Right lobe of liver (tissue), 6 donors: Measurements from ENCODE around the gene CROCC2. TPM values are rescaled to one million over a fixed set of nuclear protein-coding genes. Genes with fewer than 3 reads are reported as not detected.
A peak's percentile ranks its signal among the peaks of the same experiment; 100 is the strongest.

Experiments used
- ATAC-seq, 4 donors: fragments of 200-7000 bp; cut with Tn5 transposase; one replicate each; pipeline ENCODE4 v1.9.1; 2020; ENCODE audit warnings: mild to moderate bottlenecking in 4 of 4, moderate library complexity in 4 of 4
- DNase-seq, 3 donors: peaks; one replicate each; pipeline ENCODE4 v3.0.0-alpha.2; 2020
- H3K27ac ChIP-seq, 3 donors: fragments of 200-600 bp; one replicate each; pipeline ENCODE4 v1.8.0; 2022
- H3K27me3 ChIP-seq, 2 donors: fragments of 200-600 bp; one replicate each; pipeline ENCODE4 v1.8.0; 2022
- H3K36me3 ChIP-seq, 4 donors: fragments of 200-600 bp; sonication (generic) in 1 of 4; one replicate each; pipeline versions ENCODE4 v1.5.1 to v1.8.0; 2017 to 2022; ENCODE audit warnings: control low read depth in 1 of 4
- H3K4me1 ChIP-seq, 4 donors: fragments of 200-600 bp; sonication (generic) in 1 of 4; one replicate each; pipeline versions ENCODE4 v1.5.1 to v1.8.0; 2017 to 2022; ENCODE audit warnings: control low read depth in 1 of 4
- H3K4me3 ChIP-seq, 3 donors: fragments of 200-600 bp; one replicate each; pipeline ENCODE4 v1.8.0; 2022
- H3K9me3 ChIP-seq, 4 donors: fragments of 200-600 bp; sonication (generic) in 1 of 4; one replicate each; pipeline versions ENCODE4 v1.5.1 to v1.8.0; 2017 to 2022; ENCODE audit warnings: control low read depth in 1 of 4
- CTCF ChIP-seq, 4 donors: fragments of 200-600 bp in 3 of 4; fragments of 450-650 bp in 1 of 4; IDR thresholded peaks; one replicate each; pipeline versions ENCODE4 v1.5.1 to v1.8.0; 2016 to 2022; ENCODE audit warnings: antibody characterized with exemption in 4 of 4, mild to moderate bottlenecking in 2 of 4
- POLR2A ChIP-seq: fragments of 450-650 bp; IDR thresholded peaks from one replicate; pipeline ENCODE4 v1.6.1; 2017; ENCODE audit warnings: antibody characterized with exemption, mild to moderate bottlenecking
- WGBS: methylation state at CpG from one replicate; pipeline ENCODE4 v1.1.6; 2018; ENCODE audit warnings: low coverage, low lambda C conversion rate; ENCODE audit not compliant: insufficient coverage; ENCODE audit errors: missing lambda C conversion rate; 5-methylcytosine and 5-hydroxymethylcytosine counted together
- intact Hi-C, 2 donors: fragments of 100-400 bp; cut with DNase I; formaldehyde crosslinking; loops; one replicate each; pipeline versions ENCODE4 v1.11.2 to v1.14.1; 2022
- total RNA-seq, 6 experiments: library from RNA; depleted of rRNA in 2 of 6; stranded (reverse); fragments of >200 nt in 2 of 6; fragmentation: NEBNext Ultra II Directional in 3 of 6; extraction: Animal tissue kit (Norgen Biotek cat#: 25700) in 3 of 6; gene quantifications; one replicate each; pipeline versions ENCODE4 v1.1.0 to v1.2.4, GENCODE V29; 2016 to 2023
- donor health status: DM: no; HTN: yes; CAD: no.
- donor health status: DM: no; HTN: no; CAD: no.
- donor health status: DM: no; HTN: no; CAD: no.
- donor health status: DM: no; HTN: yes; CAD: no.
- donor health status: DM: no; HTN: yes; CAD: no.

The CROCC2 gene
- total RNA-seq, 6 experiments from 2014 or later, result 0.06 to 0.15 (median 0.12) TPM; not detected in 1

GRCh38 chr2:240926516-240927389 lies 20.6 kb downstream of the CROCC2 start:
- intact Hi-C loops, result no loop called here
- H3K4me1 ChIP-seq, result no peaks in the 10 kb centered on the region
- no peak overlapping the region for H3K27ac ChIP-seq
- peak in 1 of 4 donors; percentile 18 for ATAC-seq
- peak in 2 of 3 donors; percentile 18 to 28 for DNase-seq
- no peak overlapping the region for H3K4me3 ChIP-seq
- H3K27me3 ChIP-seq, result no peaks in the 10 kb centered on the region
- H3K9me3 ChIP-seq, result no peaks in the 10 kb centered on the region
- no peaks in the 10 kb centered on the region for H3K36me3 ChIP-seq
- TF ChIP-seq CTCF (IDR thresholded peaks at IDR 0.05), result no peak
- no peak for TF ChIP-seq POLR2A
- WGBS, result 52% methylated on average over 17 of the region's 38 CpGs

GRCh38 chr2:240927390-240927781 lies 21.2 kb downstream of the CROCC2 start:
- Histone ChIP-seq H3K36me3 (no peaks in the 10 kb centered on the region), H3K9me3 (no peaks in the 10 kb centered on the region), H3K27ac (no peak overlapping the region), H3K4me3 (no peak overlapping the region), H3K27me3 (no peaks in the 10 kb centered on the region), H3K4me1 (no peaks in the 10 kb centered on the region)
- no peak for DNase-seq
- ATAC-seq, result no peak
- intact Hi-C loops, result no loop called here
- 85% methylated on average over 7 of the region's 7 CpGs for WGBS
- TF ChIP-seq POLR2A, result no peak
- no peak for TF ChIP-seq CTCF (IDR thresholded peaks at IDR 0.05)

DNA sequence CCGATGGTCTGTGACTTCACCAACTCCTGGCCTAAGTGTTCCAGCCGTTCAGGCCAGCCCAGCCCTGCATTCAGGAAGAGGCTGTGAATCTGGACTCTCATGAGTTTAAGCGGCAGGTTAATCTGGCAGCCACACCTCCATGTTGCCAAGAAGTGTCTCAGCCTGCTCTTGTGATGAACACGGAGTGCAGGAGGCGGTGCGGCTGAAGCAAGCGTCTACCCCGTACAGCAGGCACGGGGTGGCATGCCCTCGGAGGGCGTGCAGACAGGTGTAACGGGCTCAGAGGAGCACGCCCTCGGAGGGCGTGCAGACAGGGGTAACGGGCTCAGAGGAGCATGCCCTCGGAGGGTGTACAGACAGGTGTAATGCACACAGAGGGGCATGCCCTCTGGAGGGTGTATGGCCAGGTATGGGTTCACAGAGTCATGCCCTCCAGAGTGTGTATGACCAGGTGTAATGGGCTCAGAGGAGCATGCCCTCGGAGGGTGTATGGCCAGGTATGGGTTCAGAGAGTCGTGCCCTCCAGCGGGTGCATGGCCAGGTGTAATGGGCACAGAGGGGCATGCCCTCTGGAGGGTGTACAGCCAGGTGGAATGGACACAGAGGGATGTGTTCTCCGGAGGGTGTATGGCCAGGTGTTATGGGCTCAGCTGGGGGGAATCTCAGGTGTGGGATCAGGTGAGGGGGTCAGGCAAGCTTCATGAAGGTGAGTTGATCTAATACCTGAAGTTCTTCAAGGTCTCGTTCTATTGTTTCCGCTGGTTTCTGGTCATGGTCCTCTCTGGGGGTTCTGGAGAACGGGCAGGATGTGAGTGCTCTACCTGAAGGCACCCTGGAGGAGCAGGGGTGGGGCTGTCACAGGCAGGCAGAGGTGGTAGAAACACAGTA lies 22.6 kb downstream of the CROCC2 start:
- no peaks in the 10 kb centered on the region for H3K9me3 ChIP-seq
- ATAC-seq, result no peak
- WGBS, result 79% methylated on average over 9 of the region's 24 CpGs
- no peak overlapping the region for H3K4me3 ChIP-seq
- intact Hi-C loops, result no loop called here
- H3K36me3 ChIP-seq, result no peaks in the 10 kb centered on the region
- no peaks in the 10 kb centered on the region for H3K27me3 ChIP-seq
- H3K27ac ChIP-seq, result no peak overlapping the region
- TF ChIP-seq CTCF (IDR thresholded peaks at IDR 0.05), result no peak
- TF ChIP-seq POLR2A, result no peak
- no peaks in the 10 kb centered on the region for H3K4me1 ChIP-seq
- DNase-seq, result no peak

- no peaks in the 10 kb centered on the region for H3K9me3 ChIP-seq
- H3K4me1 ChIP-seq, result no peaks in the 10 kb centered on the region
- no peak overlapping the region for H3K4me3 ChIP-seq
- H3K36me3 ChIP-seq, result no peaks in the 10 kb centered on the region
- no peak overlapping the region for H3K27ac ChIP-seq
- ATAC-seq (no peak), DNase-seq (peak in 2 of 3 donors; percentile 23)
- H3K27me3 ChIP-seq, result no peaks in the 10 kb centered on the region
- intact Hi-C loops, result no loop called here
- 79% methylated on average over 9 of the region's 10 CpGs for WGBS
- TF ChIP-seq POLR2A (no peak), CTCF (IDR thresholded peaks at IDR 0.05) (no peak)
Observed at GRCh38 chr2:240929364-240930095, 23.4 kb downstream of the CROCC2 start.
